ENCODE results near the gene GSDMA. TPM values are rescaled to one million over a fixed set of nuclear protein-coding genes. Genes with fewer than 3 reads are reported as not detected.

GSDMA gene
- total and polyA plus RNA-seq, 4 donors: 0.26 to 0.91 (median 0.33) TPM; not detected in 1

DNA sequence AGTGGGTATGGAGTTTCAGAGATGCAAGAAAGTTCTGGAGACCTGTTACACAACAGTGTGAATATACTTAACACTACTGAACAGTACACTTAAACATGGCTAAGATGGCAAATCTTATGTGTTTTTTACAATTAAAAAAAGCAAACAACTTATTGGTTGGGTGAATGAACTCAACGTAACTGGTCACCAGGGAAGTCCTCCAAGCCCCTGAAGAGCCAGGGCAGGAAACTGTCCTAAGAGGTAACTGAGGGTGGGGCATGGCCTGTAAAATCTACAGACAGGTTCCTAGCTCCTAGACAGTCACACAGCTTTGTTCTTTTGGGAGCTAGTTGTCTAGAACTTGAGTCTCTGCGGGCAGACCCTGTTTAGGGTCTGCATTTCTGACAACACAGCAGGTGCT lies 62.8 kb downstream of the GSDMA start:
- Histone ChIP-seq H3K36me3 (ENCODE audit: control insufficient read depth in 4 of 4, insufficient read depth in 4 of 4, low read length in 4 of 4) (peaks cover 10 to 42% (median 28%) of the 10 kb centered on the region in 4 donors), H3K4me3 (no peak overlapping the region), H3K4me1 (ENCODE audit: control insufficient read depth in 5 of 5, insufficient read depth in 5 of 5, low read length in 5 of 5) (peaks cover 0 to 21% (median 17%) of the 10 kb centered on the region in 5 donors), H3K9ac (ENCODE audit: insufficient read depth in 1 of 2, low read length in 2 of 2) (no peak overlapping the region), H3K9me3 (ENCODE audit: control insufficient read depth in 4 of 4, insufficient read depth in 3 of 4, low read length in 3 of 4) (no peaks in the 10 kb centered on the region), H3K27ac (ENCODE audit: low read depth in 1 of 2, low read length in 1 of 2) (peak overlapping the region in 1 of 2 donors; percentile 62), H3K27me3 (ENCODE audit: control insufficient read depth in 3 of 3, insufficient read depth in 3 of 3, low read length in 2 of 3) (no peaks in the 10 kb centered on the region)
- TF ChIP-seq, protein P1, sequence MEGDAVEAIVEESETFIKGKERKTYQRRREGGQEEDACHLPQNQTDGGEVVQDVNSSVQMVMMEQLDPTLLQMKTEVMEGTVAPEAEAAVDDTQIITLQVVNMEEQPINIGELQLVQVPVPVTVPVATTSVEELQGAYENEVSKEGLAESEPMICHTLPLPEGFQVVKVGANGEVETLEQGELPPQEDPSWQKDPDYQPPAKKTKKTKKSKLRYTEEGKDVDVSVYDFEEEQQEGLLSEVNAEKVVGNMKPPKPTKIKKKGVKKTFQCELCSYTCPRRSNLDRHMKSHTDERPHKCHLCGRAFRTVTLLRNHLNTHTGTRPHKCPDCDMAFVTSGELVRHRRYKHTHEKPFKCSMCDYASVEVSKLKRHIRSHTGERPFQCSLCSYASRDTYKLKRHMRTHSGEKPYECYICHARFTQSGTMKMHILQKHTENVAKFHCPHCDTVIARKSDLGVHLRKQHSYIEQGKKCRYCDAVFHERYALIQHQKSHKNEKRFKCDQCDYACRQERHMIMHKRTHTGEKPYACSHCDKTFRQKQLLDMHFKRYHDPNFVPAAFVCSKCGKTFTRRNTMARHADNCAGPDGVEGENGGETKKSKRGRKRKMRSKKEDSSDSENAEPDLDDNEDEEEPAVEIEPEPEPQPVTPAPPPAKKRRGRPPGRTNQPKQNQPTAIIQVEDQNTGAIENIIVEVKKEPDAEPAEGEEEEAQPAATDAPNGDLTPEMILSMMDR (IDR thresholded peaks at IDR 0.05; ENCODE audit: control extremely low read depth, extremely low read depth): no peak
- DNase-seq (no peak), ATAC-seq (ENCODE audit: insufficient read depth, low FRiP score) (no peak)
- 61 to 84% methylated on average over 2 of the region's 2 CpGs for WGBS, 2 donors

DNA sequence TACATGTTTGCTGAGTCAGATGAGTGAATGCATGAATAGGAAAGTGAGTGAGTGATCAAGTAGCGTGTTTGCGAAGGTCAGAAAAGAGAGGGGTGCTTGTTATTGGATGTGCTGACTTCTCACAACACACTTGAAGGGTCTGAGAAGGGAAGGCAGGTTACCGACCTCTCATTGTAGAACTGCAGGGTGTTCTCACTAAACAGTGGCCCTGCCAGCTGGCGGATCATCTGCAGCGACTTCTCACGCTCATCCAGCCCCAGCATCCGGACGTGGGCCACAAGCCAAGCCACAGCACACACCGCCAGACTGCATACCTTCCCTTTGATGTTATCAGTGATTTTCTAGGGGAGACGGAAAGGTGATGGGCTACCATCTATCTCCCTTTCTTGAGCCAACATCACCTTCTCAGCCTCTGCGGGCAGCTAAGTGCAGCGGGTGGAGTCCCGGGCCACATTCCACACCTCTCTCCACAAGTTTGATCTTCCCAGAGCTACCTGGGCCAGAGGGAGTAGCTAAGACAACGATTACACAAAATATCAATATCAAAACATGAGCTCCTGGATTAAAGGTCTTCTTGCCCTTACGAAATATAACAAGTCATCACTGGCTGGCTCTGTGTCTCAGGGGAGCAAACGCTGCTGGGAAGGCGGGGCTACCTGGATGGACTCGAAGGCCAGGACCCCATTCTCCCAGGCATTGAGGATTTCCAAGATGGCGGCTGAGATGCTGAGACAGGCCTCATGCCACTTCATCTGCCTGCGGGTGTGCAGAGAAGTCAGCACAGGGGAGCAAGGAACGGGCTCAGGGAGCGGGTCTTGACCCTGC lies 63.4 kb downstream of the GSDMA start:
- H3K4me1 ChIP-seq (ENCODE audit: control insufficient read depth in 5 of 5, insufficient read depth in 5 of 5, low read length in 5 of 5): peaks cover 0 to 21% (median 17%) of the 10 kb centered on the region in 5 donors
- H3K9me3 ChIP-seq (ENCODE audit: control insufficient read depth in 4 of 4, insufficient read depth in 3 of 4, low read length in 3 of 4): no peaks in the 10 kb centered on the region
- H3K36me3 ChIP-seq (ENCODE audit: control insufficient read depth in 4 of 4, insufficient read depth in 4 of 4, low read length in 4 of 4): peaks cover 13 to 46% (median 34%) of the 10 kb centered on the region in 4 donors
- WGBS, 2 donors: 57 to 73% methylated on average over 22 of the region's 22 CpGs
- ATAC-seq (ENCODE audit: insufficient read depth, low FRiP score) (no peak), DNase-seq (peak in 1 of 3 donors; percentile 12)
- no peaks in the 10 kb centered on the region for H3K27me3 ChIP-seq (ENCODE audit: control insufficient read depth in 3 of 3, insufficient read depth in 3 of 3, low read length in 2 of 3)
- peak overlapping the region in 1 of 2 donors; percentile 62 for H3K27ac ChIP-seq (ENCODE audit: low read depth in 1 of 2, low read length in 1 of 2)
- TF ChIP-seq, protein P1 (IDR thresholded peaks at IDR 0.05; ENCODE audit: control extremely low read depth, extremely low read depth): no peak
- H3K9ac ChIP-seq (ENCODE audit: insufficient read depth in 1 of 2, low read length in 2 of 2): no peak overlapping the region
- no peak overlapping the region for H3K4me3 ChIP-seq

DNA sequence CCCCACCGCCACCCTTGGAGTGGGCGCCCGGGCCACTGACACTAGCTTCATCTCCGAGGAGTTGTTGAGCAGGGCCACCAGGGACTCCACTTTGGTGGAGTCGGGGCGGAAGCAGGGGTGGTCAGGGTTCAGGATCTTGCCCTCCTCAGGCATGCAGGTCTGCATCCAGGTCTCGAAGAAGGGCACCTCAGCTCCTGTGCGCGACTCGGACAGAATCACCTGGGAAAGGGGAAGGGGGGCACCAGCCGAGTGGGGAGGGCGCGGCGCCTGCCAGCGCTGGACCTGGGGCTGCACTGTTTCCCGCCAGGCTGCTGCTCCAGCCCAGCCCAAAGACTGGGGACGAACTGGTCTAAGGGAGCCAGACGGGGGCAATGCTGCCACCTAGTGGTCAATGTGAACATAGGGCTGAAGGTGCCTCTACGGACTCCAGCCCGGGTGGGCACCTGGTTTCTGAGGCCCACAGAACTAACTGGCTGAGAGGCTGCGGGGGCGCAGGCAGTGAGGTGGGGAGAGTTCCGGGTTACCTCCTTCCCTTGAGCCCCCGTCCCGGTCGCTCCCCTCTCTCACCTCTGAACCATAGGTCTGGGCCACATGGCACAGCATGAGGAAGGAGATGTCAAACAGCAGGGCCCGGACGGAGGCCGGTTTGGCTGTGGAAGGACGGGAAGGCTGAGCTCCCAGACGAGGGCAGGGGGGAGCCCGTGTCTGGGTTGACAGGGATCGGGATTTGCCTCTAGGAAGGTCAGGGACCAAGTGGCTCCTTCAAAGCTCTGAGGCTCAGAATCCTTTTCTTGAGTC lies 64.2 kb downstream of the GSDMA start:
- 34 to 47% methylated on average over 33 of the region's 33 CpGs for WGBS, 2 donors
- TF ChIP-seq, protein P1 (IDR thresholded peaks at IDR 0.05; ENCODE audit: control extremely low read depth, extremely low read depth): peak; percentile 87
- Histone ChIP-seq H3K4me3 (no peak overlapping the region), H3K9ac (ENCODE audit: insufficient read depth in 1 of 2, low read length in 2 of 2) (no peak overlapping the region), H3K9me3 (ENCODE audit: control insufficient read depth in 4 of 4, insufficient read depth in 3 of 4, low read length in 3 of 4) (no peaks in the 10 kb centered on the region), H3K27ac (ENCODE audit: low read depth in 1 of 2, low read length in 1 of 2) (peak overlapping the region in 1 of 2 donors; percentile 62), H3K4me1 (ENCODE audit: control insufficient read depth in 5 of 5, insufficient read depth in 5 of 5, low read length in 5 of 5) (peaks cover 0 to 21% (median 17%) of the 10 kb centered on the region in 5 donors), H3K27me3 (ENCODE audit: control insufficient read depth in 3 of 3, insufficient read depth in 3 of 3, low read length in 2 of 3) (no peaks in the 10 kb centered on the region), H3K36me3 (ENCODE audit: control insufficient read depth in 4 of 4, insufficient read depth in 4 of 4, low read length in 4 of 4) (peaks cover 13 to 48% (median 41%) of the 10 kb centered on the region in 4 donors)
- ATAC-seq (ENCODE audit: insufficient read depth, low FRiP score) (peak; percentile 63), DNase-seq (peak; percentile 84 to 87 (median 87))

Small RNA genes within 50 kb of the gene (small RNA-seq; reads per million reads assigned to genes)
- gene SNORD124 (ENCODE audit: low replicate concordance): 1,063 reads per million, percentile 99 among the genes with 10 or more reads in this experiment

Other genes with a start within 250 kb of the GSDMA start
- 10 to 100 TPM; 20.8 to 47.2 TPM for gene MIEN1, start 232.5 kb upstream of the GSDMA start, total RNA-seq
- gene MIEN1, start 232.5 kb upstream of the GSDMA start, polyA plus RNA-seq: 100 to 1,000 TPM in 1 of 2 donors, 10 to 100 TPM in 1; 69.3 to 136 TPM
- 10 to 100 TPM; 19.8 to 25.5 TPM for gene GRB7, start 225.1 kb upstream of the GSDMA start, total RNA-seq
- 10 to 100 TPM in 1 of 2 donors, 1 to 10 TPM in 1; 6.6 to 13.4 TPM for gene GRB7, start 225.1 kb upstream of the GSDMA start, polyA plus RNA-seq
- 1 to 10 TPM; 3.9 TPM for gene IKZF3, start 98.7 kb upstream of the GSDMA start, total RNA-seq
- gene IKZF3, start 98.7 kb upstream of the GSDMA start, polyA plus RNA-seq: 1 to 10 TPM; 1.0 to 1.4 TPM
- not detected for gene ZPBP2, start 94.8 kb upstream of the GSDMA start, total RNA-seq
- gene ZPBP2, start 94.8 kb upstream of the GSDMA start, polyA plus RNA-seq: not detected
- gene GSDMB, start 44.4 kb upstream of the GSDMA start, total RNA-seq: 10 to 100 TPM in 1 of 2 donors, 1 to 10 TPM in 1; 5.4 to 26.8 TPM
- gene GSDMB, start 44.4 kb upstream of the GSDMA start, polyA plus RNA-seq: 10 to 100 TPM in 1 of 2 donors, 1 to 10 TPM in 1; 5.1 to 12.5 TPM
- 10 to 100 TPM; 60.7 to 76.7 TPM for gene ORMDL3, start 35.4 kb upstream of the GSDMA start, total RNA-seq
- gene ORMDL3, start 35.4 kb upstream of the GSDMA start, polyA plus RNA-seq: 10 to 100 TPM; 38.6 to 67.1 TPM
- not detected for gene LRRC3C, start 35.3 kb upstream of the GSDMA start, total RNA-seq
- gene LRRC3C, start 35.3 kb upstream of the GSDMA start, polyA plus RNA-seq: not detected
- 10 to 100 TPM; 56.2 to 99.2 TPM for gene PSMD3, start 17.8 kb downstream of the GSDMA start, total RNA-seq
- gene PSMD3, start 17.8 kb downstream of the GSDMA start, polyA plus RNA-seq: 100 to 1,000 TPM in 1 of 2 donors, 10 to 100 TPM in 1; 70.4 to 105 TPM
- gene CSF3, start 52.4 kb downstream of the GSDMA start, total RNA-seq: 1 to 10 TPM; 1.7 to 2.9 TPM
- gene CSF3, start 52.4 kb downstream of the GSDMA start, polyA plus RNA-seq: 100 to 1,000 TPM in 1 of 2 donors, 1 to 10 TPM in 1; 7.8 to 317 TPM
- 10 to 100 TPM; 69.9 to 82.3 TPM for gene MED24, start 91.4 kb downstream of the GSDMA start, total RNA-seq
- gene MED24, start 91.4 kb downstream of the GSDMA start, polyA plus RNA-seq: 100 to 1,000 TPM in 1 of 2 donors, 10 to 100 TPM in 1; 48.2 to 149 TPM
- 10 to 100 TPM; 41.3 to 55.9 TPM for gene THRA, start 100.0 kb downstream of the GSDMA start, total RNA-seq
- gene THRA, start 100.0 kb downstream of the GSDMA start, polyA plus RNA-seq: 10 to 100 TPM; 28.5 to 33.6 TPM
- 10 to 100 TPM in 1 of 2 donors, 1 to 10 TPM in 1; 3.2 to 19.4 TPM for gene NR1D1, start 137.6 kb downstream of the GSDMA start, total RNA-seq
- 10 to 100 TPM in 1 of 2 donors, 1 to 10 TPM in 1; 8.7 to 19.6 TPM for gene NR1D1, start 137.6 kb downstream of the GSDMA start, polyA plus RNA-seq
- 100 to 1,000 TPM in 1 of 2 donors, 10 to 100 TPM in 1; 84.8 to 111 TPM for gene MSL1, start 159.0 kb downstream of the GSDMA start, total RNA-seq
- gene MSL1, start 159.0 kb downstream of the GSDMA start, polyA plus RNA-seq: 10 to 100 TPM; 73.2 to 84.6 TPM
- gene CASC3, start 177.5 kb downstream of the GSDMA start, total RNA-seq: 10 to 100 TPM; 74.8 to 85.5 TPM
- 10 to 100 TPM; 37.2 to 47.8 TPM for gene CASC3, start 177.5 kb downstream of the GSDMA start, polyA plus RNA-seq
- gene RAPGEFL1, start 214.5 kb downstream of the GSDMA start, total RNA-seq: 1 to 10 TPM; 4.6 to 9.1 TPM
- gene RAPGEFL1, start 214.5 kb downstream of the GSDMA start, polyA plus RNA-seq: 1 to 10 TPM; 8.4 to 9.4 TPM

Measured in lung (tissue), 13 donors.